SK-N-SH treated with all-trans-retinoic acid at 6 μM for 48 hours (cell line): ENCODE data around the gene SF1.

Experiments used
- ATAC-seq: fragments of 200-7000 bp; cut with Tn5 transposase; 3 replicates; pipeline ENCODE4 v1.9.1; 2020; ENCODE audit warnings: mild to moderate bottlenecking, moderate library complexity
- BACH2 ChIP-seq: fragments of 250-450 bp; sonication (Bioruptor Pico); IDR thresholded peaks from 2 replicates; pipeline ENCODE4 v1.9.0; 2021; ENCODE audit warnings: mild to moderate bottlenecking, borderline replicate concordance
- CREB5 ChIP-seq: fragments of 250-450 bp; sonication (Bioruptor Pico); IDR thresholded peaks from 2 replicates; pipeline ENCODE4 v1.5.1; 2020; ENCODE audit warnings: low read depth, mild to moderate bottlenecking, moderate library complexity
- CSDC2 ChIP-seq: fragments of 250-450 bp; sonication (Bioruptor Pico); IDR thresholded peaks from 2 replicates; pipeline ENCODE4 v1.5.0; 2020; ENCODE audit warnings: mild to moderate bottlenecking, moderate library complexity
- CSRNP3 ChIP-seq: fragments of 250-450 bp; sonication (Bioruptor Pico); IDR thresholded peaks from 2 replicates; pipeline ENCODE4 v1.5.1; 2021; ENCODE audit warnings: mild to moderate bottlenecking, moderate library complexity
- GLIS3 ChIP-seq: fragments of 250-450 bp; sonication (Bioruptor Pico); IDR thresholded peaks from 2 replicates; pipeline ENCODE4 v1.5.0; 2020; ENCODE audit warnings: mild to moderate bottlenecking, moderate library complexity
- OSR1 ChIP-seq: fragments of 250-450 bp; sonication (Bioruptor Pico); IDR thresholded peaks from 2 replicates; pipeline ENCODE4 v1.8.0; 2022; ENCODE audit warnings: moderate library complexity, mild to moderate bottlenecking, inconsistent platforms
- POU6F1 ChIP-seq: fragments of 250-450 bp; sonication (Bioruptor Pico); IDR thresholded peaks from 2 replicates; pipeline ENCODE4 v1.8.0; 2021; ENCODE audit warnings: low read depth, mild to moderate bottlenecking, moderate library complexity, borderline replicate concordance
- PPARA ChIP-seq: fragments of 250-450 bp; sonication (Bioruptor Pico); IDR thresholded peaks from 2 replicates; pipeline ENCODE4 v1.5.0; 2020; ENCODE audit warnings: mild to moderate bottlenecking, borderline replicate concordance
- RARB ChIP-seq: fragments of 250-450 bp; sonication (Bioruptor Pico); IDR thresholded peaks from 2 replicates; pipeline ENCODE4 v1.8.0; 2021; ENCODE audit warnings: mild to moderate bottlenecking, moderate library complexity
- SNAI2 ChIP-seq: fragments of 250-450 bp; sonication (Bioruptor Pico); IDR thresholded peaks from 2 replicates; pipeline ENCODE4 v1.5.0; 2020; ENCODE audit warnings: mild to moderate bottlenecking, moderate library complexity
- TCF4 ChIP-seq: fragments of 250-450 bp; sonication (Bioruptor Pico); IDR thresholded peaks from 2 replicates; pipeline ENCODE4 v1.8.0; 2021; ENCODE audit warnings: mild to moderate bottlenecking, moderate library complexity, borderline replicate concordance
- TSHZ2 ChIP-seq: fragments of 250-450 bp; sonication (Bioruptor Pico); IDR thresholded peaks from 2 replicates; pipeline ENCODE4 v1.5.0; 2020; ENCODE audit warnings: mild to moderate bottlenecking, moderate library complexity
- ZC3H10 ChIP-seq: fragments of 250-450 bp; sonication (Bioruptor Pico); IDR thresholded peaks from 2 replicates; pipeline ENCODE4 v1.5.1; 2021; ENCODE audit warnings: mild to moderate bottlenecking, moderate library complexity
- ZFP3 ChIP-seq: fragments of 250-450 bp; sonication (Bioruptor Pico); IDR thresholded peaks from 2 replicates; pipeline ENCODE4 v1.5.0; 2020; ENCODE audit warnings: mild to moderate bottlenecking, moderate library complexity
- ZFP30 ChIP-seq: fragments of 450-650 bp; formaldehyde crosslinking; IDR thresholded peaks from 2 replicates; pipeline ENCODE4 v1.5.0; 2022; ENCODE audit warnings: mild to moderate bottlenecking, moderate library complexity
- ZNF565 ChIP-seq: fragments of 450-650 bp; formaldehyde crosslinking; conservative IDR thresholded peaks from 2 replicates; pipeline ENCODE4 v1.5.0; 2020; ENCODE audit warnings: low read depth, mild to moderate bottlenecking, moderate library complexity
- ZNF70 ChIP-seq: fragments of 450-650 bp; formaldehyde crosslinking; IDR thresholded peaks from 2 replicates; pipeline ENCODE4 v1.5.0; 2020; ENCODE audit warnings: mild to moderate bottlenecking, moderate library complexity
- ZNF8 ChIP-seq: fragments of 450-650 bp; formaldehyde crosslinking; IDR thresholded peaks from 2 replicates; pipeline ENCODE4 v1.5.0; 2020; ENCODE audit warnings: mild to moderate bottlenecking, moderate library complexity
- TF ChIP-seq, protein P1 (sequence below): fragments of 250-450 bp; sonication (Bioruptor Pico); IDR thresholded peaks from 2 replicates; pipeline ENCODE4 v1.8.0; 2020; ENCODE audit warnings: mild to moderate bottlenecking, moderate library complexity, borderline replicate concordance

The SF1 gene

DNA sequence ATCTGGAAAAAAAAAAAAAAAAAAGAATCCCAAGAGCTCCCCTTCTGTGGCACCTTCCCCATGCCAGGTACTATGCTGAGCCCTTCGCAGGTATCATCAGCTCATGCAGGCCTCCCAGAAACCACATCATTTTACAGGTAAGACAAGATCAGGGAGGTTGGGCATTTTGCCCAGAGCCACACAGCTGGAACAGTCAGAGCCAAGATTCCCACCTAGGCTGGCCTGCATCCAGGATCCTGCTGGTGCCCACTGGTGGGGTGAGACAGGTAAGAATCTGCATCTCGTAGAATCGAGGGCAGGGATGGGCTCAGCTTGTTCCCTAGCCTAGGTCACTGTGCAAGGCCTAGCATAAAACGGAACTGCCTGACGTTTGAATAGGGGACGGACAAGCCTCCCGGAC is 47.7 kb upstream of the SF1 start:
- no peak for ATAC-seq
- TF ChIP-seq OSR1 (no peak), TCF4 (CRISPR knock-in tag) (no peak), SNAI2 (no peak), ZNF8 (CRISPR knock-in tag) (no peak), BACH2 (CRISPR knock-in tag) (no peak), CSRNP3 (CRISPR knock-in tag) (no peak), ZFP30 (CRISPR knock-in tag) (no peak), TSHZ2 (no peak), ZFP3 (CRISPR knock-in tag) (no peak), PPARA (CRISPR knock-in tag) (no peak), GLIS3 (CRISPR knock-in tag) (no peak), ZC3H10 (no peak), CSDC2 (no peak), CREB5 (CRISPR knock-in tag) (no peak), RARB (CRISPR knock-in tag) (no peak), POU6F1 (CRISPR knock-in tag) (no peak), ZNF70 (CRISPR knock-in tag) (no peak)
- TF ChIP-seq, protein P1, sequence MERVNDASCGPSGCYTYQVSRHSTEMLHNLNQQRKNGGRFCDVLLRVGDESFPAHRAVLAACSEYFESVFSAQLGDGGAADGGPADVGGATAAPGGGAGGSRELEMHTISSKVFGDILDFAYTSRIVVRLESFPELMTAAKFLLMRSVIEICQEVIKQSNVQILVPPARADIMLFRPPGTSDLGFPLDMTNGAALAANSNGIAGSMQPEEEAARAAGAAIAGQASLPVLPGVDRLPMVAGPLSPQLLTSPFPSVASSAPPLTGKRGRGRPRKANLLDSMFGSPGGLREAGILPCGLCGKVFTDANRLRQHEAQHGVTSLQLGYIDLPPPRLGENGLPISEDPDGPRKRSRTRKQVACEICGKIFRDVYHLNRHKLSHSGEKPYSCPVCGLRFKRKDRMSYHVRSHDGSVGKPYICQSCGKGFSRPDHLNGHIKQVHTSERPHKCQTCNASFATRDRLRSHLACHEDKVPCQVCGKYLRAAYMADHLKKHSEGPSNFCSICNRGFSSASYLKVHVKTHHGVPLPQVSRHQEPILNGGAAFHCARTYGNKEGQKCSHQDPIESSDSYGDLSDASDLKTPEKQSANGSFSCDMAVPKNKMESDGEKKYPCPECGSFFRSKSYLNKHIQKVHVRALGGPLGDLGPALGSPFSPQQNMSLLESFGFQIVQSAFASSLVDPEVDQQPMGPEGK (CRISPR knock-in tag), result no peak

- no peak for ATAC-seq
- TF ChIP-seq GLIS3 (CRISPR knock-in tag), result no peak
- TF ChIP-seq TSHZ2, result no peak
- TF ChIP-seq ZFP3 (CRISPR knock-in tag), result no peak
- TF ChIP-seq OSR1, result no peak
- no peak for TF ChIP-seq ZNF8 (CRISPR knock-in tag)
- TF ChIP-seq CREB5 (CRISPR knock-in tag), result no peak
- no peak for TF ChIP-seq PPARA (CRISPR knock-in tag)
- no peak for TF ChIP-seq ZNF565
- no peak for TF ChIP-seq ZNF70 (CRISPR knock-in tag)
Observed at GRCh38 chr11:64823568-64824119, 45.3 kb upstream of the SF1 start.
